Measurements from ENCODE around the gene DERL3. TPM values are rescaled to one million over a fixed set of nuclear protein-coding genes. Genes with fewer than 3 reads are reported as not detected.

DERL3 gene
- total and polyA plus RNA-seq, 2 of the 13 experiments (the other 11 are each of a cell fraction or from before 2014, with no cell fraction given) = not detected

DNA sequence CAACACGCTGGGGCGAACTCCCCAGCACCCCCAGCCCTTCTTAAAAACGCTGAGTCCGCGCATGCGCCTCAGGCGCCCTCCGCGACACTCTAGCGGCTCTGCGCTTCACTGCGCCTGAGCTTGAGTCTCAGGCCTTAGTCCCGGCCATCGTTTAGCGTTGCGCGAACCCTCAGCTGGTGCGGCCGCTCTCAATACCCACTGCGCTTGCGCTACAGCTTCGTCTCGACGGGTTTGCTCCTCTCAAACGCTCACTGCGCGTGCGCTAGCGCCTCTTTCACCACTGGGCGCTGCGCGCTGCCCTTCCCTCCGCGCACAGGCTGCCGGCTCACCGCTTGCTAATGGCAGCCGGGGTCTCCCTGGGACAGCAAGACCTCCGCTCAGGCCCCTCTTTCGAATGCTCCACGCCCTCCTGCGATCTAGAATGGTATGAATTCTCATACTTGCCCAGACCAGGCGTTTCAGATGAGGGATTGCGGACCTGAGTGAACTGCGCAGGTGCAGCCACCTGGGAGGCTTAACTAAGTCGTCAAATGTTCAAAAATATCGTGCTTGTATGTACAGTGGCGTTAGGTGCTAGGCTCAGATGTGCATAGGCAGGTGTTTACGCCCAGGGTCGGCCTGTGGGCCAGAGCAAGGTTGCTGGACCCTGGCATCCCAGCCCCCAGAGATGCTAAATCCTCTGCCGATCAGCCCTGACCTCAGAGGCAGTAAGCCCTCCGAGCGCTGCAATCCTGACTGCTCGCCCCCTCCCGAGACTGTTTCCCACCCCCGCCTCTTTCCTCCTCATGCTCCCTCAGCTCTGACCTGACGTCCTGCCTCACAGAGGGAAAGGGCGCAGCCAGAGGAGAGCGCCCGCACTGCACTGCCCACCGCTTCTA lies 19.0 kb upstream of the DERL3 start, which contains the start of gene SLC2A11 (continued):
- TF ChIP-seq GFI1 (CRISPR knock-in tag; IDR thresholded peaks at IDR 0.05; ENCODE audit: borderline replicate concordance) (peak; percentile 54; the same call in 1 of the 2 replicates), ZNF282 (IDR thresholded peaks at IDR 0.05; ENCODE audit: partially characterized antibody) (no peak), PCBP2 (optimal IDR thresholded peaks at IDR 0.05; ENCODE audit: low read depth, low read length, poor library complexity, severe bottlenecking) (no peak), ZNF44 (CRISPR knock-in tag; IDR thresholded peaks at IDR 0.05) (no peak), SIN3A (IDR thresholded peaks at IDR 0.05; ENCODE audit: borderline replicate concordance, low read depth, low read length) (peak; percentile 57; the same call in 1 of the 2 replicates), ZNF224 (CRISPR knock-in tag; IDR thresholded peaks at IDR 0.05) (no peak; the same call in 1 of the 2 replicates), ERF (CRISPR knock-in tag; IDR thresholded peaks at IDR 0.05) (peak; percentile 34), NFRKB (IDR thresholded peaks at IDR 0.05) (no peak), EZH2 (conservative IDR thresholded peaks at IDR 0.05; ENCODE audit: low read depth, low read length) (no peak), MXI1 (IDR thresholded peaks at IDR 0.05; ENCODE audit: borderline replicate concordance, low read depth, low read length) (no peak), KDM6A (CRISPR knock-in tag; IDR thresholded peaks at IDR 0.05; ENCODE audit: low read depth) (no peak), POLR2A (IDR thresholded peaks at IDR 0.05; ENCODE audit: insufficient read depth in 1 of 2, low read depth in 2 of 2, low read length in 2 of 2) (peak; percentile 47 to 93; a peak in 3 of 4 replicates), CBX2 (IDR thresholded peaks at IDR 0.05; ENCODE audit: low read depth, low read length) (no peak), CBX2 (CRISPR knock-in tag; IDR thresholded peaks at IDR 0.05; ENCODE audit: low read depth) (no peak)
- TF ChIP-seq, protein P1, sequence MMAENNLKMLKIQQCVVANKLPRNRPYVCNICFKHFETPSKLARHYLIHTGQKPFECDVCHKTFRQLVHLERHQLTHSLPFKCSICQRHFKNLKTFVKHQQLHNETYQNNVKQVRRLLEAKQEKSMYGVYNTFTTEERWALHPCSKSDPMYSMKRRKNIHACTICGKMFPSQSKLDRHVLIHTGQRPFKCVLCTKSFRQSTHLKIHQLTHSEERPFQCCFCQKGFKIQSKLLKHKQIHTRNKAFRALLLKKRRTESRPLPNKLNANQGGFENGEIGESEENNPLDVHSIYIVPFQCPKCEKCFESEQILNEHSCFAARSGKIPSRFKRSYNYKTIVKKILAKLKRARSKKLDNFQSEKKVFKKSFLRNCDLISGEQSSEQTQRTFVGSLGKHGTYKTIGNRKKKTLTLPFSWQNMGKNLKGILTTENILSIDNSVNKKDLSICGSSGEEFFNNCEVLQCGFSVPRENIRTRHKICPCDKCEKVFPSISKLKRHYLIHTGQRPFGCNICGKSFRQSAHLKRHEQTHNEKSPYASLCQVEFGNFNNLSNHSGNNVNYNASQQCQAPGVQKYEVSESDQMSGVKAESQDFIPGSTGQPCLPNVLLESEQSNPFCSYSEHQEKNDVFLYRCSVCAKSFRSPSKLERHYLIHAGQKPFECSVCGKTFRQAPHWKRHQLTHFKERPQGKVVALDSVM (CRISPR knock-in tag; IDR thresholded peaks at IDR 0.05) = no peak
- TF ChIP-seq, protein P2, sequence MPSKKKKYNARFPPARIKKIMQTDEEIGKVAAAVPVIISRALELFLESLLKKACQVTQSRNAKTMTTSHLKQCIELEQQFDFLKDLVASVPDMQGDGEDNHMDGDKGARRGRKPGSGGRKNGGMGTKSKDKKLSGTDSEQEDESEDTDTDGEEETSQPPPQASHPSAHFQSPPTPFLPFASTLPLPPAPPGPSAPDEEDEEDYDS (CRISPR knock-in tag; IDR thresholded peaks at IDR 0.05) = peak; percentile 82
- TF ChIP-seq, protein P3, sequence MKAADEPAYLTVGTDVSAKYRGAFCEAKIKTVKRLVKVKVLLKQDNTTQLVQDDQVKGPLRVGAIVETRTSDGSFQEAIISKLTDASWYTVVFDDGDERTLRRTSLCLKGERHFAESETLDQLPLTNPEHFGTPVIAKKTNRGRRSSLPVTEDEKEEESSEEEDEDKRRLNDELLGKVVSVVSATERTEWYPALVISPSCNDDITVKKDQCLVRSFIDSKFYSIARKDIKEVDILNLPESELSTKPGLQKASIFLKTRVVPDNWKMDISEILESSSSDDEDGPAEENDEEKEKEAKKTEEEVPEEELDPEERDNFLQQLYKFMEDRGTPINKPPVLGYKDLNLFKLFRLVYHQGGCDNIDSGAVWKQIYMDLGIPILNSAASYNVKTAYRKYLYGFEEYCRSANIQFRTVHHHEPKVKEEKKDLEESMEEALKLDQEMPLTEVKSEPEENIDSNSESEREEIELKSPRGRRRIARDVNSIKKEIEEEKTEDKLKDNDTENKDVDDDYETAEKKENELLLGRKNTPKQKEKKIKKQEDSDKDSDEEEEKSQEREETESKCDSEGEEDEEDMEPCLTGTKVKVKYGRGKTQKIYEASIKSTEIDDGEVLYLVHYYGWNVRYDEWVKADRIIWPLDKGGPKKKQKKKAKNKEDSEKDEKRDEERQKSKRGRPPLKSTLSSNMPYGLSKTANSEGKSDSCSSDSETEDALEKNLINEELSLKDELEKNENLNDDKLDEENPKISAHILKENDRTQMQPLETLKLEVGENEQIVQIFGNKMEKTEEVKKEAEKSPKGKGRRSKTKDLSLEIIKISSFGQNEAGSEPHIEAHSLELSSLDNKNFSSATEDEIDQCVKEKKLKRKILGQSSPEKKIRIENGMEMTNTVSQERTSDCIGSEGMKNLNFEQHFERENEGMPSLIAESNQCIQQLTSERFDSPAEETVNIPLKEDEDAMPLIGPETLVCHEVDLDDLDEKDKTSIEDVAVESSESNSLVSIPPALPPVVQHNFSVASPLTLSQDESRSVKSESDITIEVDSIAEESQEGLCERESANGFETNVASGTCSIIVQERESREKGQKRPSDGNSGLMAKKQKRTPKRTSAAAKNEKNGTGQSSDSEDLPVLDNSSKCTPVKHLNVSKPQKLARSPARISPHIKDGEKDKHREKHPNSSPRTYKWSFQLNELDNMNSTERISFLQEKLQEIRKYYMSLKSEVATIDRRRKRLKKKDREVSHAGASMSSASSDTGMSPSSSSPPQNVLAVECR (CRISPR knock-in tag; IDR thresholded peaks at IDR 0.05; ENCODE audit: borderline replicate concordance) = peak; percentile 17; the same call in 1 of the 2 replicates
- TF ChIP-seq, protein P4, sequence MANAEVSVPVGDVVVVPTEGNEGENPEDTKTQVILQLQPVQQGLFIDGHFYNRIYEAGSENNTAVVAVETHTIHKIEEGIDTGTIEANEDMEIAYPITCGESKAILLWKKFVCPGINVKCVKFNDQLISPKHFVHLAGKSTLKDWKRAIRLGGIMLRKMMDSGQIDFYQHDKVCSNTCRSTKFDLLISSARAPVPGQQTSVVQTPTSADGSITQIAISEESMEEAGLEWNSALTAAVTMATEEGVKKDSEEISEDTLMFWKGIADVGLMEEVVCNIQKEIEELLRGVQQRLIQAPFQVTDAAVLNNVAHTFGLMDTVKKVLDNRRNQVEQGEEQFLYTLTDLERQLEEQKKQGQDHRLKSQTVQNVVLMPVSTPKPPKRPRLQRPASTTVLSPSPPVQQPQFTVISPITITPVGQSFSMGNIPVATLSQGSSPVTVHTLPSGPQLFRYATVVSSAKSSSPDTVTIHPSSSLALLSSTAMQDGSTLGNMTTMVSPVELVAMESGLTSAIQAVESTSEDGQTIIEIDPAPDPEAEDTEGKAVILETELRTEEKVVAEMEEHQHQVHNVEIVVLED (CRISPR knock-in tag; IDR thresholded peaks at IDR 0.05; ENCODE audit: borderline replicate concordance) = peak; percentile 55; the same call in 1 of the 2 replicates
- TF ChIP-seq, protein P5, sequence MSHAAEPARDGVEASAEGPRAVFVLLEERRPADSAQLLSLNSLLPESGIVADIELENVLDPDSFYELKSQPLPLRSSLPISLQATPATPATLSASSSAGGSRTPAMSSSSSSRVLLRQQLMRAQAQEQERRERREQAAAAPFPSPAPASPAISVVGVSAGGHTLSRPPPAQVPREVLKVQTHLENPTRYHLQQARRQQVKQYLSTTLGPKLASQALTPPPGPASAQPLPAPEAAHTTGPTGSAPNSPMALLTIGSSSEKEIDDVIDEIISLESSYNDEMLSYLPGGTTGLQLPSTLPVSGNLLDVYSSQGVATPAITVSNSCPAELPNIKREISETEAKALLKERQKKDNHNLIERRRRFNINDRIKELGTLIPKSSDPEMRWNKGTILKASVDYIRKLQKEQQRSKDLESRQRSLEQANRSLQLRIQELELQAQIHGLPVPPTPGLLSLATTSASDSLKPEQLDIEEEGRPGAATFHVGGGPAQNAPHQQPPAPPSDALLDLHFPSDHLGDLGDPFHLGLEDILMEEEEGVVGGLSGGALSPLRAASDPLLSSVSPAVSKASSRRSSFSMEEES (CRISPR knock-in tag; IDR thresholded peaks at IDR 0.05) = 0 out of 2 replicates have a peak, but pooled peaks have one; percentile 53
